Aorta (tissue), 5 donors: ENCODE data around the gene CYP4A22. TPM values are rescaled to one million over a fixed set of nuclear protein-coding genes. Genes with fewer than 3 reads are reported as not detected.

ENCODE experiments used
- ATAC-seq: fragments of 200-7000 bp; cut with Tn5 transposase; one replicate; pipeline ENCODE4 v1.9.1; 2022; ENCODE audit warnings: moderate library complexity; ENCODE audit not compliant: low FRiP score
- DNase-seq, 2 donors: peaks; one replicate each; pipeline ENCODE4 v3.0.0-alpha.2; 2020
- H3K27ac ChIP-seq, 2 donors: one replicate each; pipeline ENCODE4 v1.5.1; 2013; ENCODE audit warnings: low read length in 2 of 2, mild to moderate bottlenecking in 2 of 2, moderate library complexity in 2 of 2, control low read depth in 1 of 2, inconsistent platforms in 1 of 2, low read depth in 1 of 2
- H3K27me3 ChIP-seq, 2 donors: one replicate each; pipeline ENCODE4 v1.6.1; 2013; ENCODE audit warnings: control low read depth in 1 of 2, low read length in 1 of 2, mild to moderate bottlenecking in 1 of 2, moderate library complexity in 1 of 2; ENCODE audit not compliant: insufficient read depth in 2 of 2, control insufficient read depth in 1 of 2
- H3K36me3 ChIP-seq, 2 donors: one replicate each; pipeline ENCODE4 v1.6.1; 2013; ENCODE audit warnings: control low read depth in 1 of 2, low read length in 1 of 2, mild to moderate bottlenecking in 1 of 2; ENCODE audit not compliant: insufficient read depth in 2 of 2, control insufficient read depth in 1 of 2
- H3K4me1 ChIP-seq, 2 donors: one replicate each; pipeline ENCODE4 v1.6.1; 2013; ENCODE audit warnings: low read length in 2 of 2, control low read depth in 1 of 2, mild to moderate bottlenecking in 1 of 2, moderate library complexity in 1 of 2; ENCODE audit not compliant: insufficient read depth in 2 of 2, control insufficient read depth in 1 of 2
- H3K4me3 ChIP-seq, 2 donors: one replicate each; pipeline ENCODE4 v1.5.1; 2013; ENCODE audit warnings: low read length in 2 of 2, control low read depth in 1 of 2, mild to moderate bottlenecking in 1 of 2
- H3K9me3 ChIP-seq: one replicate; pipeline ENCODE4 v1.6.1; 2013; ENCODE audit warnings: mild to moderate bottlenecking, low read length; ENCODE audit not compliant: control insufficient read depth
- WGBS, 2 donors: extraction: QIAGEN DNeasy Blood & Tissue Kit; methylation state at CpG; one replicate each; pipeline ENCODE4 v1.1.7; 2013; 5-methylcytosine and 5-hydroxymethylcytosine counted together
- intact Hi-C, 2 donors: fragments of 100-400 bp; cut with DNase I; formaldehyde crosslinking; loops; one replicate each; pipeline versions ENCODE4 v1.14.2 to v1.15.0; 2022
- polyA plus RNA-seq, 2 donors: library from polyadenylated mRNA; stranded (reverse); fragments of 200-250 nt; gene quantifications; one replicate each; pipeline ENCODE4 v1.2.3, GENCODE V29; 2013
- total RNA-seq, 2 donors: library from RNA; stranded (reverse); fragmentation: NEBNext Ultra II Directional; extraction: Animal tissue kit (Norgen Biotek cat#: 25700); gene quantifications; one replicate each; pipeline ENCODE4 v1.2.1, GENCODE V29; 2021
- donor health status: healthy with polysubstance abuse.
- donor health status: Bipolar disorder and iron deficiency.
- donor health status: DM: no; HTN: no; CAD: no.
- donor health status: DM: no; HTN: no; CAD: no.
- donor health status: DM: yes; HTN: yes; CAD: no.

The CYP4A22 gene
- total and polyA plus RNA-seq, 4 donors = 0.08 to 0.23 (median 0.18) TPM; not detected in 1

GRCh38 chr1:47172782-47173181 lies 35.5 kb downstream of the CYP4A22 start:
- Histone ChIP-seq H3K36me3 (no peaks in the 10 kb centered on the region), H3K4me1 (no peaks in the 10 kb centered on the region), H3K4me3 (no peak overlapping the region), H3K27ac (no peak overlapping the region), H3K27me3 (peaks cover 0 to 2% of the 10 kb centered on the region in 2 donors), H3K9me3 (peaks cover 5% of the 10 kb centered on the region)
- DNase-seq (no peak), ATAC-seq (no peak)
- WGBS, 2 donors = 87 to 88% methylated on average over 5 of the region's 5 CpGs
- intact Hi-C loops = no loop called here

GRCh38 chr1:47174656-47175020 lies 37.4 kb downstream of the CYP4A22 start:
- DNase-seq (no peak), ATAC-seq (no peak)

GRCh38 chr1:47175227-47175934 lies 38.1 kb downstream of the CYP4A22 start:
- H3K4me1 ChIP-seq = no peaks in the 10 kb centered on the region
- H3K36me3 ChIP-seq = no peaks in the 10 kb centered on the region
- ATAC-seq (peak; percentile 83), DNase-seq (peak in 1 of 2 donors; percentile 62)
- peaks cover 0 to 2% of the 10 kb centered on the region in 2 donors for H3K27me3 ChIP-seq
- intact Hi-C loops = loop anchor here in 1 of 2 donors (5.0 kb wide), 1 partner anchor 537 kb away; no protein-coding TSS in a partner anchor
- no peak overlapping the region for H3K4me3 ChIP-seq
- no peak overlapping the region for H3K27ac ChIP-seq
- H3K9me3 ChIP-seq = peaks cover 5% of the 10 kb centered on the region
- 14 to 16% methylated on average over 11 of the region's 11 CpGs for WGBS, 2 donors

More at GRCh38 chr1:47174656-47175020, 37.4 kb downstream of the CYP4A22 start:
- H3K36me3 ChIP-seq = no peaks in the 10 kb centered on the region
- H3K9me3 ChIP-seq = peaks cover 5% of the 10 kb centered on the region
- H3K27ac ChIP-seq = no peak overlapping the region
- H3K27me3 ChIP-seq = peaks cover 0 to 2% of the 10 kb centered on the region in 2 donors
- H3K4me3 ChIP-seq = no peak overlapping the region
- H3K4me1 ChIP-seq = no peaks in the 10 kb centered on the region
- intact Hi-C loops = loop anchor here in 1 of 2 donors (5.0 kb wide), 1 partner anchor 538 kb away; no protein-coding TSS in a partner anchor

GRCh38 chr1:47178020-47178419 lies 40.8 kb downstream of the CYP4A22 start:
- intact Hi-C loops = loop anchor here in 1 of 2 donors (5.0 kb wide), 1 partner anchor 534 kb away; no protein-coding TSS in a partner anchor
- DNase-seq (no peak), ATAC-seq (no peak)
- Histone ChIP-seq H3K9me3 (peaks cover 2% of the 10 kb centered on the region), H3K27ac (no peak overlapping the region), H3K27me3 (peaks cover 0 to 2% of the 10 kb centered on the region in 2 donors), H3K4me3 (no peak overlapping the region), H3K36me3 (no peaks in the 10 kb centered on the region), H3K4me1 (no peaks in the 10 kb centered on the region)
- WGBS, 2 donors = 67 to 68% methylated on average over 6 of the region's 6 CpGs

- WGBS, 2 donors = 60 to 65% methylated on average over 8 of the region's 8 CpGs
- DNase-seq (no peak), ATAC-seq (no peak)
- Histone ChIP-seq H3K9me3 (no peaks in the 10 kb centered on the region), H3K36me3 (no peaks in the 10 kb centered on the region), H3K27ac (no peak overlapping the region), H3K27me3 (no peaks in the 10 kb centered on the region), H3K4me1 (no peaks in the 10 kb centered on the region), H3K4me3 (no peak overlapping the region)
- intact Hi-C loops = loop anchor here in 1 of 2 donors (5.0 kb wide), 1 partner anchor 534 kb away; no protein-coding TSS in a partner anchor
Measured at GRCh38 chr1:47178654-47179016, 41.4 kb downstream of the CYP4A22 start.

GRCh38 chr1:47179017-47179987 lies 42.1 kb downstream of the CYP4A22 start:
- no peaks in the 10 kb centered on the region for H3K9me3 ChIP-seq
- intact Hi-C loops = loop anchor here in 1 of 2 donors (5.0 kb wide), 1 partner anchor 533 kb away; no protein-coding TSS in a partner anchor
- H3K4me1 ChIP-seq = no peaks in the 10 kb centered on the region
- peak; percentile 95 to 97 for DNase-seq
- 2% methylated on average over 28 to 30 of the region's 30 CpGs for WGBS, 2 donors
- H3K4me3 ChIP-seq = peak overlapping the region in 1 of 2 donors; percentile 17
- H3K36me3 ChIP-seq = no peaks in the 10 kb centered on the region
- no peaks in the 10 kb centered on the region for H3K27me3 ChIP-seq
- no peak overlapping the region for H3K27ac ChIP-seq
- peak; percentile 87 for ATAC-seq

- ATAC-seq (no peak), DNase-seq (no peak)
- intact Hi-C loops = loop anchor here (5.0 to 10.0 kb wide), 3 partner anchors 82 to 532 kb away; no protein-coding TSS in a partner anchor
- Histone ChIP-seq H3K9me3 (no peaks in the 10 kb centered on the region), H3K4me3 (no peak overlapping the region), H3K27ac (no peak overlapping the region), H3K4me1 (no peaks in the 10 kb centered on the region), H3K36me3 (no peaks in the 10 kb centered on the region), H3K27me3 (no peaks in the 10 kb centered on the region)
- 50 to 54% methylated on average over 3 of the region's 3 CpGs for WGBS, 2 donors
Measured at GRCh38 chr1:47179988-47180563, 42.8 kb downstream of the CYP4A22 start.

- H3K27ac ChIP-seq = no peak overlapping the region
- no peak overlapping the region for H3K4me3 ChIP-seq
- WGBS, 2 donors = 70 to 75% methylated on average over 3 of the region's 3 CpGs
- H3K27me3 ChIP-seq = no peaks in the 10 kb centered on the region
- DNase-seq (peak in 1 of 2 donors; percentile 55), ATAC-seq (no peak)
- no peaks in the 10 kb centered on the region for H3K4me1 ChIP-seq
- no peaks in the 10 kb centered on the region for H3K9me3 ChIP-seq
- intact Hi-C loops = loop anchor here in 1 of 2 donors (5.0 to 10.0 kb wide), 2 partner anchors 82 to 524 kb away; no protein-coding TSS in a partner anchor
- H3K36me3 ChIP-seq = no peaks in the 10 kb centered on the region
Measured at GRCh38 chr1:47180603-47181094, 43.4 kb downstream of the CYP4A22 start.
